LNCaP clone FGC (cell line): Measurements from ENCODE around the gene CNBD2.
"Not testable (repeated sequence)": the region's sequence is repeated elsewhere in the genome, so short reads cannot be mapped to it uniquely, and the experiment has no call there.

Experiments
- DNase-seq: peaks from one replicate; pipeline ENCODE4 v3.0.0-alpha.2; 2011; ENCODE audit warnings: low read depth
- H3K4me3 ChIP-seq: 2 replicates; pipeline ENCODE4 v1.5.1; 2011; ENCODE audit warnings: mild to moderate bottlenecking, low read depth, low read length, control low read depth
- TF ChIP-seq, protein P1 (sequence below): IDR thresholded peaks from 2 replicates; pipeline ENCODE4 v1.5.1; 2012; ENCODE audit warnings: mild to moderate bottlenecking; ENCODE audit not compliant: control insufficient read depth, insufficient read depth; ENCODE audit errors: extremely low read depth

The CNBD2 gene

GRCh38 chr20:36052117-36052513 is 83.7 kb downstream of the CNBD2 start:
- no peak for DNase-seq
- TF ChIP-seq, protein P1, sequence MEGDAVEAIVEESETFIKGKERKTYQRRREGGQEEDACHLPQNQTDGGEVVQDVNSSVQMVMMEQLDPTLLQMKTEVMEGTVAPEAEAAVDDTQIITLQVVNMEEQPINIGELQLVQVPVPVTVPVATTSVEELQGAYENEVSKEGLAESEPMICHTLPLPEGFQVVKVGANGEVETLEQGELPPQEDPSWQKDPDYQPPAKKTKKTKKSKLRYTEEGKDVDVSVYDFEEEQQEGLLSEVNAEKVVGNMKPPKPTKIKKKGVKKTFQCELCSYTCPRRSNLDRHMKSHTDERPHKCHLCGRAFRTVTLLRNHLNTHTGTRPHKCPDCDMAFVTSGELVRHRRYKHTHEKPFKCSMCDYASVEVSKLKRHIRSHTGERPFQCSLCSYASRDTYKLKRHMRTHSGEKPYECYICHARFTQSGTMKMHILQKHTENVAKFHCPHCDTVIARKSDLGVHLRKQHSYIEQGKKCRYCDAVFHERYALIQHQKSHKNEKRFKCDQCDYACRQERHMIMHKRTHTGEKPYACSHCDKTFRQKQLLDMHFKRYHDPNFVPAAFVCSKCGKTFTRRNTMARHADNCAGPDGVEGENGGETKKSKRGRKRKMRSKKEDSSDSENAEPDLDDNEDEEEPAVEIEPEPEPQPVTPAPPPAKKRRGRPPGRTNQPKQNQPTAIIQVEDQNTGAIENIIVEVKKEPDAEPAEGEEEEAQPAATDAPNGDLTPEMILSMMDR: no peak
- H3K4me3 ChIP-seq: no peak overlapping the region

DNA sequence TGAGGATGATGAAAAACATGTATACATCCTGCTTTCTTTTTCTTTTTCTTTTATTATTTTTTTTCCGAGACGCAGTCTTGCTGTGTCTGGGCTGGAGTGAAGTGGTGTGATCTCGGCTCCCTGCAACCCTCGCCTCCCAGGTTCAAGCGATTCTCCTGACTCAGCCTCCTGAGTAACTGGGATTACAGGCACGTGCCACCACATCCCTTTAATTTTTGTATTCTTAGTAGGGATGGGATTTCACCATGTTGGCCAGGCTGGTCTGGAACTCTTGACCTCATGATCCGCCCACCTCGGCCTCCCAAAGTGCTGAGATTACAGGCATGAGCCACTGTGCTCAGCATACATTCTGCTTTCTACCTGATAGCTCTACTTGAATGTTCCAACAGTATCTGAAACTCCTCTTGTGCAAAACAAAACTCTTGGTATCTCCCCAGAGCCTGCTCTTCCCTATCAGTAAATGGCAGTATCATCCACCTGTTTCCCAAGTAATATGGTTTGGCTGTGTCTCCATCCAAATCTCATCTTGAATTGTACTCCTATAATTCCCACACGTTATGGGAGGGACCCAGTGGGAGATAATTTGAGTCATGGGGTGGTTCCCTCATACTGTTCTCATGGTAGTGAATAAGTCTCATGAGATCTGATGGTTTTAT is 85.6 kb downstream of the CNBD2 start:
- H3K4me3 ChIP-seq, DNase-seq: not testable (repeated sequence)

GRCh38 chr20:36055145-36055544 is 86.8 kb downstream of the CNBD2 start:
- no peak overlapping the region for H3K4me3 ChIP-seq
- TF ChIP-seq, protein P1: no peak
- no peak for DNase-seq

GRCh38 chr20:36060676-36061075 is 92.3 kb downstream of the CNBD2 start:
- TF ChIP-seq, protein P1: no peak
- no peak overlapping the region for H3K4me3 ChIP-seq
- DNase-seq: no peak

DNA sequence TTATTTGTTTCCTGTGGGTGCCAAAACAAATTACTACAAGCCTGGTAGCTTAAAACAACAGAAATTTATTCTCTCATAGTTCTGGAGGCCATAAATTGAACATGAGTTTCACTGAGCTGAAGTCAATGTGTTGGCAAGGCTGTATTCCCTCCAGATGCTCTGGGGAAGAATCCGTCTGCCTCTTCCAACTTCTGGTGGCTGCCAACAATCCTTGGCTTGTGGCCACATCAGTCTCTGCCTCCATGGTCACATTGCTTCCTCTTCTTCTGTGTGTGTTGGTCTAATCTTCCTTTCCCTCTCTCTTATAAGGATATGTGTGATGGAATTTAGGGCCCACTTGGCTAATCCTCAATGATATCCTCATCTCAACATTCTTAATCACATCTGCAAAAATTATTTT is 93.4 kb downstream of the CNBD2 start:
- H3K4me3 ChIP-seq: no peak overlapping the region
- TF ChIP-seq, protein P1: no peak
- DNase-seq: no peak

DNA sequence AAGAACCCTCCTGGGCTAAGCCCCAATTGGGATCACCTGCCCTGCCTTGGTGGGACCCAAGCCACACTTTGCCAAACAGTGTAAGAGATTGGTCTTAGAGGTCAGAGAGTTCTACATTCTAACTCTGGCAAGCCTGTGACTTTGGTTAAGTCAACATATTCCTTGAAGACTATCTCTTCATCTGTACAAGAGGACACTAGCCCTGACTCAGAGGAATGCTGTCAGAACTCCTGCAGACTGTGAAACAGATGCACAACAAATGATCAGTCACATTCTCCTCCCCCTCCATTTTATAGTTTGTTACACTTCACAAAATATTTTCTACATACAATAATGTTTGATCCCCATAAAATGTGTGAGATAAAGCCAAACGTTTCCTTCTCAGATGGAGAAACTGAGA is 94.4 kb downstream of the CNBD2 start:
- DNase-seq: no peak
- H3K4me3 ChIP-seq: no peak overlapping the region
- TF ChIP-seq, protein P1: no peak

DNA sequence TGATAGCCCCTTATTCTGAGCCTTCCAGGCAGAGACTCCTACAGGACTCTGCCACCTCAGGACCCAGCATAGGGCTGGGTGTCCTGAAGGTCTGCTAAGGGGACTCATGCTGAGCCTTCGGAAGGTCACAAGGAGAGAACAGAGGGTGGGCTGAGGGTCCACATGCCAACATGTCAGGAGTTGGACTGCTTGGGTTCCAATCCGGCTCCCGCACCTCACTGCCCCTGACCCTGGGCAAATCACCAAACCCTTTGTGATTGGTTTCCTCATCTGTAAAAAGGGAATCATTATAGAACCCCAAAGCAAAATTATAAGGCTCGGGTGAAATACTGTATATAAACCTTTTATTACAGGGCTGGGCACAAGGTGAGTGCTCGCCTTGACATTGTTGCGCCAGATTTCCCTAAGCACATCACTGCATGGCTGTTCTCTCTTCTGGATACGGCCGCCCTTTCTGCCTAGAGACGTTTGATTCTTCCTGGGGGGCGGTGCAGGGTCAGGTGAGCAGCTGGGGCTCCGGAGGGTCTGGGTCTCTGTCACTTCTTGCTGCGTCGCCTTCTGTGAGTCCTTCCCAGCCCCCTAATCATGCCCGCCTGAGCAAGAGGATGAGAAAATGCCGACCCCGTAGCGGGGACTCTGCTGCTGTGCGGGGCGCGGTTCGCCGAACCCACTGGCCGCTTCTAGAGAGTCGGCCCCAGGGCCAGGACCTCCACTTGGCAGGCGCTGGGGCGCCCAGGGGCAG is 95.7 kb downstream of the CNBD2 start:
- DNase-seq: no peak
- peak overlapping the region; percentile 51 for H3K4me3 ChIP-seq
- TF ChIP-seq, protein P1: no peak
